MM.1S (cell line): ENCODE results near the gene PIEZO2.

Experiments used
- DNase-seq: peaks from one replicate; pipeline ENCODE4 v3.0.0-alpha.2; 2015
- H2AFZ ChIP-seq: fragments of 300-600 bp; sonication (generic); 2 replicates; pipeline ENCODE4 v1.6.0; 2016; ENCODE audit warnings: antibody characterized with exemption, low read length
- H3F3A ChIP-seq: fragments of 300-600 bp; sonication (generic); 2 replicates; pipeline ENCODE4 v1.6.1; 2016; ENCODE audit warnings: mild to moderate bottlenecking, antibody characterized with exemption, low read length, moderate library complexity, mixed read lengths; ENCODE audit not compliant: insufficient read depth
- H3K27ac ChIP-seq: fragments of 300-600 bp; sonication (generic); 2 replicates; pipeline ENCODE4 v1.5.1; 2016; ENCODE audit warnings: mild to moderate bottlenecking, low read length
- H3K27me3 ChIP-seq: fragments of 300-600 bp; sonication (generic); replicated peaks from 2 replicates; pipeline ENCODE4 v1.6.0; 2016; ENCODE audit warnings: low read length; ENCODE audit not compliant: insufficient read depth
- H3K36me3 ChIP-seq: fragments of 300-600 bp; sonication (generic); replicated peaks from 2 replicates; pipeline ENCODE4 v1.6.1; 2016; ENCODE audit warnings: mild to moderate bottlenecking, low read length, mixed read lengths; ENCODE audit not compliant: insufficient read depth
- H3K4me1 ChIP-seq: fragments of 300-600 bp; sonication (generic); 2 replicates; pipeline ENCODE4 v1.6.1; 2016; ENCODE audit warnings: low read length, mixed read lengths
- H3K4me2 ChIP-seq: fragments of 300-600 bp; sonication (generic); 2 replicates; pipeline ENCODE4 v1.6.0; 2016; ENCODE audit warnings: low read depth, low read length
- H3K4me3 ChIP-seq: fragments of 300-600 bp; sonication (generic); 2 replicates; pipeline ENCODE4 v1.5.1; 2016; ENCODE audit warnings: low read length, mixed read lengths
- H3K79me2 ChIP-seq: fragments of 300-600 bp; sonication (generic); 2 replicates; pipeline ENCODE4 v1.6.1; 2016; ENCODE audit warnings: mixed run types, low read length, mixed read lengths
- H3K9ac ChIP-seq: fragments of 300-600 bp; sonication (generic); 2 replicates; pipeline ENCODE4 v1.6.1; 2016; ENCODE audit warnings: low read length, mixed read lengths
- H3K9me2 ChIP-seq: fragments of 300-600 bp; sonication (generic); replicated peaks from 2 replicates; pipeline ENCODE4 v1.6.1; 2016; ENCODE audit warnings: mild to moderate bottlenecking, low read length, mixed read lengths; ENCODE audit not compliant: insufficient read depth
- H3K9me3 ChIP-seq: fragments of 300-600 bp; sonication (generic); replicated peaks from 2 replicates; pipeline ENCODE4 v1.6.1; 2016; ENCODE audit warnings: mild to moderate bottlenecking, low read length, mixed read lengths; ENCODE audit not compliant: insufficient read depth
- H4K20me1 ChIP-seq: fragments of 300-600 bp; sonication (generic); 2 replicates; pipeline ENCODE4 v1.6.1; 2016; ENCODE audit warnings: mild to moderate bottlenecking, low read length, moderate library complexity, mixed read lengths; ENCODE audit not compliant: insufficient read depth
- CTCF ChIP-seq: fragments of 300-600 bp; sonication (generic); IDR thresholded peaks from 2 replicates; pipeline ENCODE4 v1.5.1; 2016; ENCODE audit warnings: antibody characterized with exemption, low read length, mixed read lengths
- EZH2 ChIP-seq: fragments of 300-600 bp; sonication (generic); optimal IDR thresholded peaks from 2 replicates; pipeline ENCODE3; 2017; ENCODE audit warnings: low read depth, mild to moderate bottlenecking, antibody characterized with exemption, low read length, mixed read lengths
- EZH2phosphoT487 ChIP-seq: fragments of 300-600 bp; sonication (generic); IDR thresholded peaks from 2 replicates; pipeline ENCODE4 v1.6.1; 2018; ENCODE audit warnings: antibody characterized with exemption, low read length

Gene PIEZO2

GRCh38 chr18:10760986-10761385 lies 388.4 kb downstream of the PIEZO2 start:
- Histone ChIP-seq H3K27me3 (no peaks in the 10 kb centered on the region), H2AFZ (no peak overlapping the region), H3K4me3 (no peak overlapping the region), H3K4me1 (no peaks in the 10 kb centered on the region), H3K4me2 (no peak overlapping the region), H3K9me2 (no peaks in the 10 kb centered on the region), H3K9ac (no peak overlapping the region), H3F3A (no peaks in the 10 kb centered on the region), H3K36me3 (no peaks in the 10 kb centered on the region), H4K20me1 (no peaks in the 10 kb centered on the region), H3K79me2 (no peaks in the 10 kb centered on the region), H3K9me3 (no peaks in the 10 kb centered on the region), H3K27ac (no peak overlapping the region)
- no peak for DNase-seq
- TF ChIP-seq EZH2phosphoT487 (no peak), EZH2 (no peak), CTCF (no peak)

- H3F3A ChIP-seq: no peaks in the 10 kb centered on the region
- no peak overlapping the region for H3K4me2 ChIP-seq
- H3K27ac ChIP-seq: no peak overlapping the region
- H3K9ac ChIP-seq: no peak overlapping the region
- no peak overlapping the region for H3K4me3 ChIP-seq
- no peak overlapping the region for H2AFZ ChIP-seq
- DNase-seq: no peak
- H3K79me2 ChIP-seq: no peaks in the 10 kb centered on the region
- TF ChIP-seq CTCF (no peak), EZH2 (no peak)
- H3K9me2 ChIP-seq: no peaks in the 10 kb centered on the region
- H3K27me3 ChIP-seq: no peaks in the 10 kb centered on the region
- H3K9me3 ChIP-seq: no peaks in the 10 kb centered on the region
- no peaks in the 10 kb centered on the region for H3K36me3 ChIP-seq
- H4K20me1 ChIP-seq: no peaks in the 10 kb centered on the region
- no peaks in the 10 kb centered on the region for H3K4me1 ChIP-seq
These were observed 390.1 kb downstream of the PIEZO2 start for GRCh38 chr18:10759241-10759640.

GRCh38 chr18:10757946-10758345 lies 391.4 kb downstream of the PIEZO2 start:
- no peaks in the 10 kb centered on the region for H3K4me1 ChIP-seq
- H3K27me3 ChIP-seq: no peaks in the 10 kb centered on the region
- no peaks in the 10 kb centered on the region for H3K79me2 ChIP-seq
- H3K4me2 ChIP-seq: no peak overlapping the region
- no peak overlapping the region for H3K4me3 ChIP-seq
- H3F3A ChIP-seq: no peaks in the 10 kb centered on the region
- H3K9me2 ChIP-seq: no peaks in the 10 kb centered on the region
- no peak for DNase-seq
- no peak overlapping the region for H3K27ac ChIP-seq
- H3K9ac ChIP-seq: no peak overlapping the region
- H3K9me3 ChIP-seq: no peaks in the 10 kb centered on the region
- H3K36me3 ChIP-seq: no peaks in the 10 kb centered on the region
- H4K20me1 ChIP-seq: no peaks in the 10 kb centered on the region
- H2AFZ ChIP-seq: no peak overlapping the region
- TF ChIP-seq CTCF: no peak
- TF ChIP-seq EZH2phosphoT487: no peak
- no peak for TF ChIP-seq EZH2
